ENCODE data around the gene SYNE3. TPM values are rescaled to one million over a fixed set of nuclear protein-coding genes. Genes with fewer than 3 reads are reported as not detected.

SYNE3 gene
- total and polyA plus RNA-seq, 2 of the 8 experiments (the other 6 are each of a cell fraction or from before 2014, with no cell fraction given) = under 0.01 TPM; not detected in 1

GRCh38 chr14:95500201-95500681, 16.2 kb downstream of the SYNE3 start (continued):
- TF ChIP-seq RXRA (IDR thresholded peaks at IDR 0.05; ENCODE audit: insufficient read depth, low read depth, low read length) (no peak), RBBP5 (IDR thresholded peaks at IDR 0.05; ENCODE audit: borderline replicate concordance, low read depth, low read length) (no peak)

All from H1 (cell line).